NCI-H1417 (cell line): ENCODE data around the gene PCNA.

ENCODE experiments used
- DNase-seq, 3 experiments: peaks; one replicate each; lab custom pipeline; 2025; lab: John Stamatoyannopoulos, UW

PCNA gene

DNA sequence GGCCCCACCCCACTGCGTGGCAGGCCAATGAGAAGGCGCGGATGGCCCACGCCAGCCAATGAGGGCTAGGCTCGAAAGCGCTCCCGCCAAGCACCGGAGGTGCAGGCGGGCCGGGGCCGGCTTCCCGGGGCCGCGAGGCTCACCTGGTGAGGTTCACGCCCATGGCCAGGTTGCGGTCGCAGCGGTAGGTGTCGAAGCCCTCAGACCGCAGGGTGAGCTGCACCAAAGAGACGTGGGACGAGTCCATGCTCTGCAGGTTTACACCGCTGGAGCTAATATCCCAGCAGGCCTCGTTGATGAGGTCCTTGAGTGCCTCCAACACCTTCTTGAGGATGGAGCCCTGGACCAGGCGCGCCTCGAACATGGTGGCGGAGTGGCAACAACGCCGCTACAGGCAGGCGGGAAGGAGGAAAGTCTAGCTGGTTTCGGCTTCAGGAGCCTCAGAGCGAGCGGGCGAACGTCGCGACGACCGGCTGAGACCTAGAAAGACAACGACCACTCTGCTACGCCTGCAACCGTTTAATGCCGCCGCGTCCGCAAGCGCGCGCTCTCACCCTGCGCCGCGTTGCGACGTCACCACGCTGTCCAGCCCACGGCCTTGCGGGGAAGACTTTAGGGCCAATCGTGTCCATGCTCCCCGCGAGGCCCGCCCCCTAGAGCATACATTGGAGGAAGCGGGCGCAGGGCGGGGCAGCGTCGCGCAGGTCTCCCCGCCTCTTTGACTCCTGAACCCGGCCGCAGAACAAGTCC is at the start of gene PCNA:
Gene PCNA, minus strand, starts transcription at position 524 of the 750 bp plus-strand sequence. Its CDS starts 160 bp downstream, at position 364.
- peak; percentile 99 for DNase-seq

DNA sequence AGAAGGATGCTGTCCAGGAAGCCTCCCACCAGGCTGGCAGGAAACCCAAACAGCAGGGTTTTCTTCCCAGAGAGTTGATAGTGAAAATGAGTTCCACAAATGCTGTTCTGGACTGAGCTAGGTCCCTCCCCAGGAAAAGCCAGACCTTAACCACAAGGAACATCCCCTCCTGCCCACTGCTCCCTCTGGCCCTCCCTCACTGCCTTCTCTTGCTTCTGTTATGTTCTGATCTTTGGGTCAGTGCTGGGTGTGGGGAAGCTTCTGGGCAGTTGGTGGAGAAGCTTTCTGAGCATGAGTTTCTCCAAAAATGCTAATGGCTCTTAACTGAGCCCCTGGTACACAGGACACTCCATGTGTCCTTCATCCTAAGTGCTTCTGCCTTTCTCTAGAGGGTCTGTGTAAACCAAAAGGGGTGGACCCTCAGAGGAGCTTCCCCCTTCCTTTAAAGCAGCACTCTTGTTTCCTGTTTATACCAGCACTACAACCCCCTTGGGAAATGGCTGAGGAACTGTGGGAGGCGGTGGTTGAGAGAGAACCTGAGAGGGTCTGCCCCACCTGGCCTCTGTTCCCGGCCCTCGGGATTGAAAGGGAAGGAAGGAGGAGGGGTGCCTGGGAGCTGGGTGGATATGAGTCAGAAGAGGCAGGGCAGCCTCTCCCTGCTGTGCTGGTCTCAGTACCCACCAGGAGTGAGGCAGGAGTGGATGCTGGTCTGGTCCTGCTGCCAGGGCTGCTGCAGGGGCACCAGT is 49.1 kb upstream of the PCNA start:
- DNase-seq, result peak; percentile 74 to 95 (median 91)

DNA sequence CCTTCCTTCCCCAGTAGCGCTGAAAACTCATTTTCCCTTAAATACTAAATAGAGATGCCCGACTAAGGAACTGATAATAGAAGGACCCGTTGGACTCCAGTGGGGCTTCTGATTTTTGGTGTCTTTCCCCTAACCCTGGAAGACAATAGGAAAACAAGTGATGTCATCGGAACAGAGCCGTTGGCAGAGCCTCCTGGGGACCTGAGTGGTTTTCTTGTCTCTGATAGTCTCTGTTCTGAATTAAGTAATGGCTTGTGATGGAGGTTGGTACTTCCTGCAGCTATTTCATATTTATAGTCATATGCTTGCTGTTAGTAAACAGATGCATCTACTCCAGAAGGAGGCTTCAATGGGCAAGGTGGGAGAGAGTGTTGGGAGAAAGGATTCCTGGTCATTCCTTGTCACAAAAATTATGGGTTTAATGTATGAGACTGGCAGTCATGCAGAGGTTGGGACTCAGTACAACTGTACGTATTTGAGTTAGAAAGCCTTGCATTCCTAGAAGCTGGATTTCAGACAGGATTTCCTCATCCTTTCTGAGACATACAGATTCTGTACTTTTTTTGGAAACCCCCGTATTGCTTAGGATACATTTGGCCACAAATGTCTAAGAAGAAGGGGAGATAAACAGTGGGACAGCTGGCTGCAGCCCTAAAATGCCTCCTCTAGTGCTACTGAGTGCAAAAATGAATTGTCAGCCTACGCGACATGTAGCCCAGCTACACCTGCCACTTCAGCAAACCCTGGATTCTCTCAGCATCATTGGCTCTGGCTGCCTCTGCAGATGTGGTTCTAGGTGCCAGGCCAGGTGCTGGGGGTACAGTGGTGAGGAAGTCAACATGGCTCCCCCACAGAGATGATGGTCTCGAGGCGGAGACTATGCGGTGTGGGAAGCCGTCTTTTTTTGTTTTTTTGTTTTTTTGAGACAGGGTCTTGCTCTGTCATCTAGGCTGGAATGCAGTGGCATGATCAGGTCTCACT is 45.2 kb upstream of the PCNA start:
- DNase-seq, result peak in 2 of 3 experiments; percentile 6 to 35

DNA sequence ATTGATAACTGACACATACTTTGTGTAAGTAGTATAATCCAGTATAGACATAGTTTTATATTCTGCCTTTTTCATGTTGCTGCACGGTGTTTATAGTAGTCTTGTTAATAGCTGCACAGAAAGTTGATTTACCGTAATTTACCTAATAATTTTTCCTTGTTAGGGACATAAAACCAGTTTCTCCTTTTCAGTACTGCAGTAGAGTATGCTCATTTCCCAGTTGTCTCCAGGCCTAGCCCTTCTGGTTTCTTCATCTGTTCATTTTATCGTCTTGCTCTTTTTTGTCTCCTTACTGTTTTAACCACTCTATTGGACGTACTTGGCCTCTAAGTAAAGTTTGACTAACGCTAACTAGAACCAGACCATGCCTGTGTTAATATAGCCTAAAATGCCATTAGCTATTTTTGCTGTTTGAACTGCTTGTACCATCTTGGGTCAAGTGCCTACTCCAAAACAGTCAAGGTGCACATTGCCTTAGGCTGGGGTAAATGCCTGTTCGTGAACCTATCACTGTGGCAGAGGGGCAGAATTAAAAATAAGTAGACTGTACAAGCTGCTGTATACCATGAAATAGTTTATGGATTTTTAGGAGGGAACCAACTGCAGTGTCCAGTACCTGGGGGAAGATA is 41.9 kb upstream of the PCNA start:
- DNase-seq, result no peak

- DNase-seq, result no peak
These were observed 41.1 kb upstream of the PCNA start for GRCh38 chr20:5160882-5161281.

GRCh38 chr20:5159928-5160327 is 40.2 kb upstream of the PCNA start:
- DNase-seq, result no peak

DNA sequence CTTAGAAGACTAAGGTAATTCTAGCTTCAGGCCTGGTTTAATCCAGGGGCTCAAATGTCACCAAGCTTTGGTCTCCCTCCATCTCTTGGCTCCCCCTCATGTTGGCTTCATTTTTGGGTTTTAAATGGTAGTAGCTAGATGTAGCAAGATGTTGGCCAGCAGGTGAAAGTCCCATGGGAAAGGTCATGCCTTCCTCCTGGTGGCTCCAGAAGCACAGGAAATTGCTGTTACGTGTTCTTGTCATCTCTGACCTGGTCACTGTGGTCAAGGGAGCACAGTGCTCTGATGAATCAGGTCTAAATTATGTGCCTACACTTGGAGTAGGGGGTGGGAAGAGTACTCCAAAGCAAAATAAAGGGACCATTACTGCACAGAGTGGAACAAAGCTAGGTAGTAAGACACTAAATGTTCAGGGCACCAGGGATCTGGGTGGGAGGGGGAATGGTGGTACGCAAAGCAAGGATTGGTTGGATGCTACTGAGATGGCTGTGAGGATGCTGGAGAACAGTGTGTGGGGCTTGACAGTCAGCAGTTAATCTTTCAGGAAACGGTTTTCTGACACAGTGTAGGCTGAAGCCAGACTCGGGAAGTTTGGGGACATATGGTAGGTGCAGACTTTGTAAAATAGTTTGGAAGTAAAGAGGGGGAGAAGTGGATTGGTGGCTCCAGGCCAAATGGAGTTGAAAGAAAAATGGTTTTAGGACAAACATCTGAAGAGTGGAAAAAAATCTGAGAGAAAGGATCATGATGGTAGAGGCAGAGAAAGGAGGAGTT is 37.1 kb upstream of the PCNA start:
- DNase-seq, result no peak

- DNase-seq, result no peak
These were observed 35.6 kb upstream of the PCNA start for GRCh38 chr20:5155404-5155803.

DNA sequence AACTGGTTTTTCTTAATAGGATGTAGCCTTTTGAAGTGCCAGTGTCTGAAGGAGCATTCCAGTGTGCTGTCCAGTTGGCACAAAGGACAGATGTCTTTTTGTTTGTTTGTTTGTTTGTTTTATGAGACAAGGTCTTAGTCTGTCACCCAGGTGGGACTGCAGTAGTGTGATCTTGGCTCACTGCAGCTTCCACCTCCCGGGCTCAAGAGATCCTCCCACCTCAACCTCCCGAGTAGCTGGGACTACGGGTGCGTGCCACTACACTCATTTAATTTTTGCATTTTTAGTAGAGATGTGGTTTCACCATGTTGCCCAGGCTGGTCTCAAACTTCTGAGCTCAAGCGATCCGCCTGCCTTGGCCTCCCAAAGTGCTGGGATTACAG is 34.8 kb upstream of the PCNA start:
- DNase-seq, result no peak

DNA sequence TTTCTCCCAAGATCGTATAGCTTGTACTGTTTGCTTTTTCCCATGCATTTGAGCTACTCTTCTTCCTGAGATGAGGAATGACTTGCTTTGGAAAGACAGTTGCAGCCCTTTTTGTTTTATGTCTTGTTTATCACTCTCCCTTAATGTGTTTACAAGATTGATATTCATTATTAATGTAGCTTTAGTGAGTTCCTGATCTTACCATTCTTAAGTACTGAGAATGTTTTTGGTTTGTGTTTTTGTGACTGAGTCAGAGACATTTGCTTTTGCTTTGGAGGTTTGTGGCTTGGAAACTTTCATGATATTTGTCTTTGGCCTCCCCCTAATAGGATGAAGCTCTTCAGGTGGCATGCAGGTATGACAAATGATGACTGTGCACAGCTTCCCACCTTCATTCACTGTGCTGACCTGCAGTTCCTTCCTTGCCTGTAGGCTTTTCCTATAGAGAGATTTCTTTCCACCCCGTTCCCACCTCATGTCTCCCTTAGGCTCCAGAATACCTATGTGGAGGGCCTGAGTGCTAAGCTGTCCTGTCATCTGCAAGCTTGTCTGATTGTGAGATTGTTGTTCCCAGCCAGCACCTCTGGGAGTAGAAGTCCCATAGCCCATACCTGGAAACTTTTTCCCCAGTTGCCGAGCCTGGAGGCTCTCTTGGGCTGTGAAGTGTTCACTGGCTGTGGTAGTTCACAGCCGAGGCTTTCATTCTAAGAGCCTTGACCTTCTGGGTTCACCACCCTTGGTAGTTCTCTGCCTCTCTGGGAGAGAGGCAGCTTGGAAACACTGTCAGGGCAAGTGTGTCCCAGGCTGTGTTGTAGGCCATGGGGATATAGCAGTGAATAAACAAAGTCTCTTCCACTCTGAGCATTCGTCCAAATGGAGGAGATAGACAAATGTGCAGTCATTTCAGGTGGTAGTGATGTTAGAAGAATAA is 34.1 kb upstream of the PCNA start:
- peak in 1 of 3 experiments; percentile 36 for DNase-seq

- no peak for DNase-seq
These were observed 33.4 kb upstream of the PCNA start for GRCh38 chr20:5153152-5153467.

GRCh38 chr20:5150226-5151076 is 30.7 kb upstream of the PCNA start:
- DNase-seq, result no peak

GRCh38 chr20:5149892-5150225 is 30.1 kb upstream of the PCNA start:
- no peak for DNase-seq

GRCh38 chr20:5148581-5148980 is 28.8 kb upstream of the PCNA start:
- DNase-seq, result no peak

GRCh38 chr20:5146871-5147592 is 27.3 kb upstream of the PCNA start:
- DNase-seq, result no peak

DNA sequence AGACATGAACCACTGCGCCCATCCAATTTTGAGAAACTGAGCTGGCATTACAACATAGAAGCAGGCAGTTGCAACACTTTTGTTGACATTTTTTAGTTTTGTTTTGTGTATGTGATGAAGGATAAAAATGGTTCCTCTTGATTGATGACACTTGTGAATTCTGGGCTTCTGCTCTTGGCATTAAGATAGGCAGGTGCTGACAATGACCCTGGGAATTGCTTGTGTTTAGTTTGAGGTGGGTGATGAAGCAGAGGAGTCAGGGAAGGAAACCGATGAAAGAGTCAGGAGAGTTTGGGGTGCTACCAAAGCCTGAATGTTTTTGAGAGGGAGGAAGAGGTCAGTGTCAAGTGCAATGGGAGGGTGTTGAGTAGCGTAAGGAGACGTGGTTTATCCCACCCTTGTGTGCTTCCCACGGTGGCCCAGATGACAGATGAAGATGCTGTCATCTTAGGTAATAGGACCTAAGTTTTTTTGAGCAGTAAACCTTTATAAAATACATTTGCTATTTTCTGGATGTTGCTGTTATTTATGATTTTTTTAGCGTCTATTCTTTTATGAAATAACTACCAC is 26.4 kb upstream of the PCNA start:
- no peak for DNase-seq

DNA sequence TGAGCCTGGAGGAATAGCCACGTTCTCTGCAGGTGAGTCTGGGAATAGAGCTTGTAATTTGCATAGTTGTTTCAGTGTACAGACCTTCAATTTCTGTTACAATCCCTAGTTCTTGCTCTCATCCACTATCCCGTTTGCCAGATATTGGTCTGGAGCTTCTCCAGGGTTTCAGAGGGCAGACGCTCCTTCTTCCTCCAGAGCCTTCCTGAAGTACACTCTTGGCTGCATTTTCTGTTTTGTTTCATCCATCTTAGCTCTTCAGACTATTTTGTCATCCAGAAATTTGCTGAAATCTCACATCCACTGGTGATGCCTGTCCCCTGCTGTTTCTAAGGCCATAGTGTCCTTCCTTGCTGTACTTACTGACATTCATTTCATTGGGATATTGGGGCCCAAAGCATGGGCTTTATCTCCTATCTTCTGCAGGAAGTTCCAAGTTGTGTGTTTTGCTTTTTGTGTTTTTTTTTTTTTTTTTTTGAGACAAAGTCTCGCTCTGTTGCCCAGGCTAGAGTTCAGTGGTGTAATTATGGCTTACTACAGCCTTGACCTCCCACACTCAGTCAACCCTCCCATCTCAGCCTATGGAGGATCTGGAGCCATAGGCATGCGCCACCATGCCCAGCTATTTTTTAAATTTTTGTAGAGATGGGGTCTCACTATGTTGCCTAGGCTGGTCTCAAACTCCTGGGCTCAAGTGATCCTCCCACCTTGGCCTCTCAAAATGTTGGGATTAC is 25.8 kb upstream of the PCNA start:
- no peak for DNase-seq

- no peak for DNase-seq
These were observed 24.1 kb upstream of the PCNA start for GRCh38 chr20:5143851-5144250.
